Keratinocyte (primary cell): Measurements from ENCODE around the gene RNPEP.

Source experiments
- EZH2 ChIP-seq: IDR thresholded peaks from one replicate; pipeline ENCODE4 v1.6.1; 2012; ENCODE audit warnings: inconsistent platforms, mild to moderate bottlenecking, low read length, moderate library complexity
- TF ChIP-seq, protein P1 (sequence below), 3 experiments: IDR thresholded peaks in 1 of 3; conservative IDR thresholded peaks in 1 of 3; optimal IDR thresholded peaks in 1 of 3; 2 replicates in 2 of 3; 3 replicates in 1 of 3; pipeline versions ENCODE3 to v1.5.1; 2011; ENCODE audit warnings: low read length in 3 of 3, mild to moderate bottlenecking in 3 of 3, moderate library complexity in 2 of 3, control low read depth in 1 of 3, inconsistent platforms in 1 of 3; ENCODE audit not compliant: insufficient read depth in 2 of 3; ENCODE audit errors: extremely low read depth in 1 of 3

DNA sequence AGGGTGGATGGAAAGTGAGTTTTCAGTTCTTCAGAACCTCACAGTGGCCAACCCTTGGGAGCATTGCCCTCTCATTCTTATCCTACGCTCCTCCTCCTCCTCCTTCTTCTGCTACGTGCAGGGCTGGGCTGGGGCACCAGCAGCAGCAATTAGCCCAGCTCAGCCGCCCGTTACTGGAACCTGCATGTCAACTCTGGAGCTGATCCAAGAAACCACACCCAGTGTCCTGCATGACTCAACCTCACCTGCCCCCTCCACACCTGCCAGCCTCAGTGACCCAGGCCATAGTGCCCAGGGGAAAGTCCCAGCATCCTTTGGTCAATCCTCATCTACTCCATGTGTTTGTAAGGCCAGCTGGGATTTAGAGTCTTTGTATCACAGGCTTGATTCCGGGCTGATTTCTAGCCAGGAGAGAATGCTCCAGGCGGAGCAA lies 40.6 kb downstream of the RNPEP start:
- TF ChIP-seq, protein P1, sequence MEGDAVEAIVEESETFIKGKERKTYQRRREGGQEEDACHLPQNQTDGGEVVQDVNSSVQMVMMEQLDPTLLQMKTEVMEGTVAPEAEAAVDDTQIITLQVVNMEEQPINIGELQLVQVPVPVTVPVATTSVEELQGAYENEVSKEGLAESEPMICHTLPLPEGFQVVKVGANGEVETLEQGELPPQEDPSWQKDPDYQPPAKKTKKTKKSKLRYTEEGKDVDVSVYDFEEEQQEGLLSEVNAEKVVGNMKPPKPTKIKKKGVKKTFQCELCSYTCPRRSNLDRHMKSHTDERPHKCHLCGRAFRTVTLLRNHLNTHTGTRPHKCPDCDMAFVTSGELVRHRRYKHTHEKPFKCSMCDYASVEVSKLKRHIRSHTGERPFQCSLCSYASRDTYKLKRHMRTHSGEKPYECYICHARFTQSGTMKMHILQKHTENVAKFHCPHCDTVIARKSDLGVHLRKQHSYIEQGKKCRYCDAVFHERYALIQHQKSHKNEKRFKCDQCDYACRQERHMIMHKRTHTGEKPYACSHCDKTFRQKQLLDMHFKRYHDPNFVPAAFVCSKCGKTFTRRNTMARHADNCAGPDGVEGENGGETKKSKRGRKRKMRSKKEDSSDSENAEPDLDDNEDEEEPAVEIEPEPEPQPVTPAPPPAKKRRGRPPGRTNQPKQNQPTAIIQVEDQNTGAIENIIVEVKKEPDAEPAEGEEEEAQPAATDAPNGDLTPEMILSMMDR (optimal IDR thresholded peaks at IDR 0.05 in 1 of 3, IDR thresholded peaks at IDR 0.05 in 1 of 3, conservative IDR thresholded peaks at IDR 0.05 in 1 of 3; ENCODE audit: extremely low read depth in 1 of 3, insufficient read depth in 2 of 3, low read length in 3 of 3), result no peak
- no peak for TF ChIP-seq EZH2
